AG10803 (cell line): ENCODE measurements around the gene SCEL.
"Not testable (repeated sequence)": the region's sequence is repeated elsewhere in the genome, so short reads cannot be mapped to it uniquely, and the experiment has no call there.

Experiments
- DNase-seq: peaks from one replicate; pipeline ENCODE4 v3.0.0; 2010; ENCODE audit warnings: low read depth
- H3K4me3 ChIP-seq: 2 replicates; pipeline ENCODE4 v1.5.1; 2011; ENCODE audit warnings: mild to moderate bottlenecking, low read length, control low read depth
- CTCF ChIP-seq: conservative IDR thresholded peaks from 2 replicates; pipeline ENCODE4 v1.5.1; 2011; ENCODE audit warnings: mild to moderate bottlenecking, low read length, control low read depth, inconsistent platforms

The SCEL gene

GRCh38 chr13:77650409-77650808 lies 114.9 kb downstream of the SCEL start:
- H3K4me3 ChIP-seq = no peak overlapping the region
- no peak for DNase-seq
- TF ChIP-seq CTCF = no peak

- no peak for TF ChIP-seq CTCF
- DNase-seq = no peak
- H3K4me3 ChIP-seq = no peak overlapping the region
Measured at GRCh38 chr13:77653301-77653700, 117.8 kb downstream of the SCEL start.

- DNase-seq = not testable (repeated sequence)
Measured at GRCh38 chr13:77660016-77660415, 124.5 kb downstream of the SCEL start.

GRCh38 chr13:77660841-77661250 lies 125.3 kb downstream of the SCEL start:
- no peak for DNase-seq
- no peak overlapping the region for H3K4me3 ChIP-seq
- TF ChIP-seq CTCF = no peak

More at GRCh38 chr13:77660016-77660415, 124.5 kb downstream of the SCEL start:
- H3K4me3 ChIP-seq = not testable (repeated sequence)

GRCh38 chr13:77662301-77662700 lies 126.8 kb downstream of the SCEL start:
- not testable (repeated sequence) for DNase-seq, H3K4me3 ChIP-seq

- H3K4me3 ChIP-seq, DNase-seq: not testable (repeated sequence)
Measured at GRCh38 chr13:77662831-77663230, 127.3 kb downstream of the SCEL start.

- no peak for DNase-seq
- TF ChIP-seq CTCF = no peak
- H3K4me3 ChIP-seq = no peak overlapping the region
Measured at GRCh38 chr13:77674852-77675251, 139.3 kb downstream of the SCEL start.

- H3K4me3 ChIP-seq = no peak overlapping the region
- DNase-seq = no peak
- TF ChIP-seq CTCF = no peak
Measured at GRCh38 chr13:77678691-77679235, 143.3 kb downstream of the SCEL start.

GRCh38 chr13:77687799-77688198 lies 152.3 kb downstream of the SCEL start:
- TF ChIP-seq CTCF = no peak
- H3K4me3 ChIP-seq = no peak overlapping the region
- DNase-seq = no peak
